Caco-2 (cell line): ENCODE data around the gene SNX25. TPM values are rescaled to one million over a fixed set of nuclear protein-coding genes. Genes with fewer than 3 reads are reported as not detected.

Experiments used
- BruUV-seq: library from RNA; stranded (reverse); fragments of 400-500 nt; replicated peaks from 2 replicates; lab custom pipeline; 2021; lab: Mats Ljungman, UMichigan
- CTCF ChIA-PET: fragments of 300-600 bp; sonication (Branson Sonifier 250); formaldehyde crosslinking; loops from one replicate; lab custom pipeline; 2022; ENCODE audit warnings: antibody characterized with exemption; lab: Charles Lee
- POLR2A ChIA-PET: fragments of 300-600 bp; sonication (Branson Sonifier 250); formaldehyde crosslinking; loops from one replicate; lab custom pipeline; 2022; ENCODE audit warnings: antibody characterized with exemption; lab: Charles Lee
- DNase-seq, 2 experiments: peaks; one replicate each; pipeline versions ENCODE4 v3.0.0 to v3.0.0-alpha.2; 2020 to 2022
- H3K27me3 ChIP-seq: replicated peaks from 2 replicates; pipeline ENCODE4 v1.6.0; 2011; ENCODE audit warnings: low read length; ENCODE audit not compliant: control insufficient read depth, insufficient read depth
- H3K36me3 ChIP-seq: 2 replicates; pipeline ENCODE4 v1.5.1; 2011; ENCODE audit warnings: low read length; ENCODE audit not compliant: control insufficient read depth, insufficient read depth
- H3K4me1 ChIP-seq: fragments of 250-450 bp; sonication (Bioruptor Pico); 2 replicates; pipeline ENCODE4 v1.5.1; 2020; ENCODE audit warnings: mild to moderate bottlenecking
- H3K4me3 ChIP-seq: 2 replicates; pipeline ENCODE4 v1.5.1; 2011; ENCODE audit warnings: low read depth, mild to moderate bottlenecking, control low read depth, low read length
- H3K9me3 ChIP-seq: fragments of 250-450 bp; sonication (Bioruptor Pico); 2 replicates; pipeline ENCODE4 v1.5.1; 2020; ENCODE audit warnings: mild to moderate bottlenecking, moderate library complexity
- H3K27ac Mint-ChIP-seq: one replicate; pipeline ENCODE4 v1.8.0; 2022; ENCODE audit warnings: mixed read lengths; ENCODE audit not compliant: unreplicated experiment
- H3K27me3 Mint-ChIP-seq: one replicate; pipeline ENCODE4 v1.8.0; 2022; ENCODE audit warnings: mixed read lengths; ENCODE audit not compliant: insufficient read depth, unreplicated experiment
- H3K36me3 Mint-ChIP-seq: one replicate; pipeline ENCODE4 v1.8.0; 2022; ENCODE audit warnings: mild to moderate bottlenecking, mixed read lengths; ENCODE audit not compliant: insufficient read depth, unreplicated experiment
- H3K4me1 Mint-ChIP-seq: one replicate; pipeline ENCODE4 v1.8.0; 2022; ENCODE audit warnings: low read depth, mixed read lengths; ENCODE audit not compliant: unreplicated experiment
- H3K4me3 Mint-ChIP-seq: one replicate; pipeline ENCODE4 v1.8.0; 2022; ENCODE audit warnings: mild to moderate bottlenecking, moderate library complexity, mixed read lengths; ENCODE audit not compliant: unreplicated experiment
- H3K9me3 Mint-ChIP-seq: one replicate; pipeline ENCODE4 v1.8.0; 2022; ENCODE audit warnings: mixed read lengths; ENCODE audit not compliant: unreplicated experiment
- CTCF ChIP-seq, 2 experiments: fragments of 200-600 bp in 1 of 2; IDR thresholded peaks; 1 replicate in 1 of 2; 2 replicates in 1 of 2; pipeline versions ENCODE4 v1.5.1 to v1.8.0; 2011 to 2022; ENCODE audit warnings: antibody characterized with exemption in 1 of 2, control low read depth in 1 of 2, inconsistent platforms in 1 of 2, low read depth in 1 of 2, low read length in 1 of 2, mild to moderate bottlenecking in 1 of 2, moderate library complexity in 1 of 2; ENCODE audit not compliant: insufficient read depth in 1 of 2, severe bottlenecking in 1 of 2, unreplicated experiment in 1 of 2
- intact Hi-C: fragments of 100-400 bp; cut with micrococcal nuclease; formaldehyde crosslinking; loops from one replicate; pipeline ENCODE4 v1.10.0; 2022; ENCODE audit not compliant: unreplicated experiment
- total RNA-seq: library from RNA; stranded (reverse); gene quantifications from 2 replicates; pipeline ENCODE4 v1.2.3, GENCODE V29; 2022

The SNX25 gene
- total RNA-seq, 1 experiment from 2014 or later, result 9.3 TPM

GRCh38 chr4:185395956-185396723, 186.7 kb downstream of the SNX25 start:
- no TSS peak for BruUV-seq
- peaks cover 7% of the 10 kb centered on the region for H3K4me1 Mint-ChIP-seq
- POLR2A ChIA-PET, result interaction anchor here (0.6 to 2.0 kb wide), 6 partner anchors 12 to 253 kb away, joined by 3 to 11 read pairs (median 4); partner anchors contain the start of genes SLC25A4 and UFSP2

GRCh38 chr4:185396724-185397385, 187.5 kb downstream of the SNX25 start, which contains the start of gene ANKRD37:
Gene ANKRD37, plus strand, starts transcription at chr4:185396841. Its CDS starts 83 bp downstream, at chr4:185396924.
- Mint-ChIP-seq H3K27me3 (no peaks in the 10 kb centered on the region), H3K4me3 (peak within 1 kb of the TSS; percentile 89), H3K36me3 (peaks cover 18% of the 10 kb centered on the region), H3K9me3 (no peaks in the 10 kb centered on the region), H3K4me1 (peaks cover 7% of the 10 kb centered on the region), H3K27ac (peak within 1 kb of the TSS; percentile 91)
- intact Hi-C loops, result loop anchor here (1.0 to 10.0 kb wide), 6 partner anchors 28 to 638 kb away; partner anchors contain the start of genes CCDC110, SLC25A4, SNX25 and UFSP2
- H3K4me1 ChIP-seq, result no peaks in the 10 kb centered on the region
- peak; percentile 60 to 70 for DNase-seq
- ChIA-PET POLR2A (interaction anchor here (0.6 to 2.0 kb wide), 6 partner anchors 11 to 253 kb away, joined by 3 to 11 read pairs (median 4); partner anchors contain the start of genes SLC25A4 and UFSP2), CTCF (interaction anchor here (0.7 to 1.8 kb wide), 4 partner anchors 29 to 641 kb away, joined by 3 to 6 read pairs (median 4); partner anchors contain the start of gene UFSP2)
- no peak for TF ChIP-seq CTCF (IDR thresholded peaks at IDR 0.05; ENCODE audit: insufficient read depth in 1 of 2, low read depth in 1 of 2, low read length in 1 of 2, severe bottlenecking in 1 of 2, unreplicated experiment in 1 of 2)
- H3K27me3 ChIP-seq, result no peaks in the 10 kb centered on the region
- H3K9me3 ChIP-seq, result no peaks in the 10 kb centered on the region
- peak within 1 kb of the TSS; percentile 85 for H3K4me3 ChIP-seq
- H3K36me3 ChIP-seq, result no peaks in the 10 kb centered on the region
- BruUV-seq, result no TSS peak

More at GRCh38 chr4:185395956-185396723, 186.7 kb downstream of the SNX25 start:
- Mint-ChIP-seq H3K36me3 (peaks cover 18% of the 10 kb centered on the region), H3K27me3 (no peaks in the 10 kb centered on the region), H3K9me3 (peaks cover 7% of the 10 kb centered on the region), H3K4me3 (peak overlapping the region; percentile 89), H3K27ac (peak overlapping the region; percentile 91)
- no peak for TF ChIP-seq CTCF (IDR thresholded peaks at IDR 0.05; ENCODE audit: insufficient read depth in 1 of 2, low read depth in 1 of 2, low read length in 1 of 2, severe bottlenecking in 1 of 2, unreplicated experiment in 1 of 2)
- Histone ChIP-seq H3K9me3 (no peaks in the 10 kb centered on the region), H3K27me3 (no peaks in the 10 kb centered on the region), H3K4me1 (no peaks in the 10 kb centered on the region), H3K36me3 (no peaks in the 10 kb centered on the region), H3K4me3 (peak overlapping the region; percentile 85)
- intact Hi-C loops, result loop anchor here (1.0 to 10.0 kb wide), 6 partner anchors 29 to 639 kb away; partner anchors contain the start of genes CCDC110, SLC25A4, SNX25 and UFSP2
- CTCF ChIA-PET, result interaction anchor here (0.7 to 1.8 kb wide), 4 partner anchors 30 to 642 kb away, joined by 3 to 6 read pairs (median 4); partner anchors contain the start of gene UFSP2
- DNase-seq, result peak; percentile 97 to 98

- intact Hi-C loops, result loop anchor here (5.0 to 10.0 kb wide), 3 partner anchors 161 to 636 kb away; partner anchors contain the start of gene SLC25A4
- Histone ChIP-seq H3K36me3 (no peaks in the 10 kb centered on the region), H3K4me1 (no peaks in the 10 kb centered on the region), H3K27me3 (no peaks in the 10 kb centered on the region), H3K4me3 (no peak overlapping the region), H3K9me3 (no peaks in the 10 kb centered on the region)
- Mint-ChIP-seq H3K4me3 (no peak overlapping the region), H3K4me1 (peaks cover 7% of the 10 kb centered on the region), H3K27me3 (no peaks in the 10 kb centered on the region), H3K36me3 (peaks cover 18% of the 10 kb centered on the region), H3K27ac (no peak overlapping the region), H3K9me3 (no peaks in the 10 kb centered on the region)
- CTCF ChIA-PET, result no interaction called here
- no peak for DNase-seq
- POLR2A ChIA-PET, result no interaction called here
- BruUV-seq, result no TSS peak
- TF ChIP-seq CTCF (IDR thresholded peaks at IDR 0.05; ENCODE audit: insufficient read depth in 1 of 2, low read depth in 1 of 2, low read length in 1 of 2, severe bottlenecking in 1 of 2, unreplicated experiment in 1 of 2), result no peak
Observed at GRCh38 chr4:185398618-185399017, 189.2 kb downstream of the SNX25 start.
